Mesothelial cell of epicardium (in vitro differentiated cells): ENCODE measurements around the gene TIMM50. TPM values are rescaled to one million over a fixed set of nuclear protein-coding genes. Genes with fewer than 3 reads are reported as not detected.
A peak's percentile ranks its signal among the peaks of the same experiment; 100 is the strongest.

ENCODE experiments used
- DNase-seq, 2 experiments: peaks; one replicate each; pipeline ENCODE4 v3.0.0; 2021; ENCODE audit warnings: low spot score in 2 of 2; ENCODE audit not compliant: unreplicated experiment in 2 of 2
- H3K27ac Mint-ChIP-seq: 2 replicates; pipeline ENCODE4 v1.8.0; 2021; ENCODE audit warnings: mixed read lengths
- H3K27me3 Mint-ChIP-seq: 2 replicates; pipeline ENCODE4 v1.8.0; 2021; ENCODE audit warnings: low read depth, mixed read lengths
- H3K36me3 Mint-ChIP-seq: 2 replicates; pipeline ENCODE4 v1.8.0; 2021; ENCODE audit warnings: mixed read lengths
- H3K4me1 Mint-ChIP-seq: 2 replicates; pipeline ENCODE4 v1.8.0; 2021; ENCODE audit warnings: mixed read lengths
- H3K4me3 Mint-ChIP-seq: 2 replicates; pipeline ENCODE4 v1.8.0; 2021; ENCODE audit warnings: mild to moderate bottlenecking, moderate library complexity, mixed read lengths
- H3K9me3 Mint-ChIP-seq: 2 replicates; pipeline ENCODE4 v1.8.0; 2021; ENCODE audit warnings: mixed read lengths
- CTCF ChIP-seq: fragments of 200-600 bp; sonication (generic); IDR thresholded peaks from one replicate; pipeline ENCODE4 v1.5.0; 2021; ENCODE audit warnings: antibody characterized with exemption; ENCODE audit not compliant: unreplicated experiment
- total RNA-seq: library from RNA; stranded (reverse); gene quantifications from 3 replicates; pipeline ENCODE4 v1.2.1, GENCODE V29; 2021

Gene TIMM50
- total RNA-seq, 1 donor from 2014 or later = 70.7 TPM

- Mint-ChIP-seq H3K4me1 (peaks cover 14% of the 10 kb centered on the region), H3K4me3 (no peak overlapping the region), H3K27me3 (peaks cover 94% of the 10 kb centered on the region), H3K9me3 (no peaks in the 10 kb centered on the region), H3K36me3 (no peaks in the 10 kb centered on the region), H3K27ac (no peak overlapping the region)
- TF ChIP-seq CTCF = no peak
- DNase-seq = no peak
These were observed 19.9 kb downstream of the TIMM50 start for GRCh38 chr19:39500543-39500942.

- no peak for DNase-seq
- no peaks in the 10 kb centered on the region for H3K36me3 Mint-ChIP-seq
- peaks cover 93% of the 10 kb centered on the region for H3K27me3 Mint-ChIP-seq
- no peak for TF ChIP-seq CTCF
- H3K4me3 Mint-ChIP-seq = no peak overlapping the region
- peaks cover 14% of the 10 kb centered on the region for H3K4me1 Mint-ChIP-seq
- H3K27ac Mint-ChIP-seq = no peak overlapping the region
- no peaks in the 10 kb centered on the region for H3K9me3 Mint-ChIP-seq
These were observed 20.7 kb downstream of the TIMM50 start for GRCh38 chr19:39501340-39501739.

GRCh38 chr19:39502640-39503417, 22.2 kb downstream of the TIMM50 start:
- Mint-ChIP-seq H3K9me3 (no peaks in the 10 kb centered on the region), H3K36me3 (no peaks in the 10 kb centered on the region), H3K27me3 (peaks cover 92% of the 10 kb centered on the region), H3K4me1 (peaks cover 18% of the 10 kb centered on the region), H3K27ac (no peak overlapping the region), H3K4me3 (no peak overlapping the region)
- peak; percentile 85 for TF ChIP-seq CTCF
- DNase-seq = peak in 1 of 2 experiments; percentile 76

- no peak for DNase-seq
- peaks cover 84% of the 10 kb centered on the region for H3K27me3 Mint-ChIP-seq
- no peak overlapping the region for H3K27ac Mint-ChIP-seq
These were observed 25.9 kb downstream of the TIMM50 start for GRCh38 chr19:39506598-39506943.

GRCh38 chr19:39506944-39507714, 26.5 kb downstream of the TIMM50 start:
- Mint-ChIP-seq H3K36me3 (no peaks in the 10 kb centered on the region), H3K4me3 (peak overlapping the region; percentile 65), H3K9me3 (no peaks in the 10 kb centered on the region), H3K27me3 (peaks cover 81% of the 10 kb centered on the region), H3K4me1 (peaks cover 6% of the 10 kb centered on the region), H3K27ac (no peak overlapping the region)
- peak; percentile 39 to 71 for DNase-seq
- no peak for TF ChIP-seq CTCF

More at GRCh38 chr19:39506598-39506943, 25.9 kb downstream of the TIMM50 start:
- H3K9me3 Mint-ChIP-seq = no peaks in the 10 kb centered on the region
- peaks cover 6% of the 10 kb centered on the region for H3K4me1 Mint-ChIP-seq
- no peaks in the 10 kb centered on the region for H3K36me3 Mint-ChIP-seq
- peak overlapping the region; percentile 46 for H3K4me3 Mint-ChIP-seq
- TF ChIP-seq CTCF = no peak
